Measurements from ENCODE around the gene MVD. TPM values are rescaled to one million over a fixed set of nuclear protein-coding genes. Genes with fewer than 3 reads are reported as not detected.

Gene MVD
- total and polyA plus RNA-seq, 2 of the 13 experiments (the other 11 are each of a cell fraction or from before 2014, with no cell fraction given): 28.1 to 187 TPM

- TF ChIP-seq ZNF746 (CRISPR knock-in tag; IDR thresholded peaks at IDR 0.05) (no peak; the same call in 1 of the 2 replicates), PREB (CRISPR knock-in tag; IDR thresholded peaks at IDR 0.05) (no peak), ZFP37 (CRISPR knock-in tag; IDR thresholded peaks at IDR 0.05; ENCODE audit: borderline replicate concordance) (no peak), CTCF (CRISPR knock-in tag; IDR thresholded peaks at IDR 0.05) (peak; percentile 58), ADNP (CRISPR knock-in tag; IDR thresholded peaks at IDR 0.05) (no peak), ZNF343 (CRISPR knock-in tag; IDR thresholded peaks at IDR 0.05) (peak; percentile 90; the same call in 1 of the 2 replicates), MBNL3 (CRISPR knock-in tag; conservative IDR thresholded peaks at IDR 0.05) (no peak), ZKSCAN5 (CRISPR knock-in tag; IDR thresholded peaks at IDR 0.05) (no peak), HINFP (CRISPR knock-in tag; IDR thresholded peaks at IDR 0.05; ENCODE audit: low read depth) (peak; percentile 98), SMARCC2 (IDR thresholded peaks at IDR 0.05) (no peak), XBP1 (CRISPR knock-in tag; IDR thresholded peaks at IDR 0.05) (peak; percentile 75; the same call in 1 of the 2 replicates), PITX1 (CRISPR knock-in tag; IDR thresholded peaks at IDR 0.05) (no peak; the same call in 1 of the 2 replicates), SIN3B (IDR thresholded peaks at IDR 0.05; ENCODE audit: low read length) (no peak), TFE3 (CRISPR knock-in tag; IDR thresholded peaks at IDR 0.05) (peak; percentile 64), ZNF142 (CRISPR knock-in tag; IDR thresholded peaks at IDR 0.05) (peak; percentile 80), CREBL2 (CRISPR knock-in tag; IDR thresholded peaks at IDR 0.05; ENCODE audit: borderline replicate concordance) (peak; percentile 53; the same call in 1 of the 2 replicates), HNRNPL (IDR thresholded peaks at IDR 0.05; ENCODE audit: low read depth, low read length) (0 out of 2 replicates have a peak, but pooled peaks have one; percentile 26)
Observed at GRCh38 chr16:88662843-88663606, at the start of gene MVD (continued).

All from HepG2 (cell line).